MM.1S (cell line): Measurements from ENCODE around the gene VAPA.

ENCODE experiments used
- DNase-seq: peaks from one replicate; pipeline ENCODE4 v3.0.0-alpha.2; 2015
- H2AFZ ChIP-seq: fragments of 300-600 bp; sonication (generic); 2 replicates; pipeline ENCODE4 v1.6.0; 2016; ENCODE audit warnings: antibody characterized with exemption, low read length
- H3F3A ChIP-seq: fragments of 300-600 bp; sonication (generic); 2 replicates; pipeline ENCODE4 v1.6.1; 2016; ENCODE audit warnings: mild to moderate bottlenecking, antibody characterized with exemption, low read length, moderate library complexity, mixed read lengths; ENCODE audit not compliant: insufficient read depth
- H3K27ac ChIP-seq: fragments of 300-600 bp; sonication (generic); 2 replicates; pipeline ENCODE4 v1.5.1; 2016; ENCODE audit warnings: mild to moderate bottlenecking, low read length
- H3K27me3 ChIP-seq: fragments of 300-600 bp; sonication (generic); replicated peaks from 2 replicates; pipeline ENCODE4 v1.6.0; 2016; ENCODE audit warnings: low read length; ENCODE audit not compliant: insufficient read depth
- H3K36me3 ChIP-seq: fragments of 300-600 bp; sonication (generic); replicated peaks from 2 replicates; pipeline ENCODE4 v1.6.1; 2016; ENCODE audit warnings: mild to moderate bottlenecking, low read length, mixed read lengths; ENCODE audit not compliant: insufficient read depth
- H3K4me1 ChIP-seq: fragments of 300-600 bp; sonication (generic); 2 replicates; pipeline ENCODE4 v1.6.1; 2016; ENCODE audit warnings: low read length, mixed read lengths
- H3K4me2 ChIP-seq: fragments of 300-600 bp; sonication (generic); 2 replicates; pipeline ENCODE4 v1.6.0; 2016; ENCODE audit warnings: low read depth, low read length
- H3K4me3 ChIP-seq: fragments of 300-600 bp; sonication (generic); 2 replicates; pipeline ENCODE4 v1.5.1; 2016; ENCODE audit warnings: low read length, mixed read lengths
- H3K79me2 ChIP-seq: fragments of 300-600 bp; sonication (generic); 2 replicates; pipeline ENCODE4 v1.6.1; 2016; ENCODE audit warnings: mixed run types, low read length, mixed read lengths
- H3K9ac ChIP-seq: fragments of 300-600 bp; sonication (generic); 2 replicates; pipeline ENCODE4 v1.6.1; 2016; ENCODE audit warnings: low read length, mixed read lengths
- H3K9me2 ChIP-seq: fragments of 300-600 bp; sonication (generic); replicated peaks from 2 replicates; pipeline ENCODE4 v1.6.1; 2016; ENCODE audit warnings: mild to moderate bottlenecking, low read length, mixed read lengths; ENCODE audit not compliant: insufficient read depth
- H3K9me3 ChIP-seq: fragments of 300-600 bp; sonication (generic); replicated peaks from 2 replicates; pipeline ENCODE4 v1.6.1; 2016; ENCODE audit warnings: mild to moderate bottlenecking, low read length, mixed read lengths; ENCODE audit not compliant: insufficient read depth
- H4K20me1 ChIP-seq: fragments of 300-600 bp; sonication (generic); 2 replicates; pipeline ENCODE4 v1.6.1; 2016; ENCODE audit warnings: mild to moderate bottlenecking, low read length, moderate library complexity, mixed read lengths; ENCODE audit not compliant: insufficient read depth
- CTCF ChIP-seq: fragments of 300-600 bp; sonication (generic); IDR thresholded peaks from 2 replicates; pipeline ENCODE4 v1.5.1; 2016; ENCODE audit warnings: antibody characterized with exemption, low read length, mixed read lengths
- EZH2 ChIP-seq: fragments of 300-600 bp; sonication (generic); optimal IDR thresholded peaks from 2 replicates; pipeline ENCODE3; 2017; ENCODE audit warnings: low read depth, mild to moderate bottlenecking, antibody characterized with exemption, low read length, mixed read lengths
- EZH2phosphoT487 ChIP-seq: fragments of 300-600 bp; sonication (generic); IDR thresholded peaks from 2 replicates; pipeline ENCODE4 v1.6.1; 2018; ENCODE audit warnings: antibody characterized with exemption, low read length

Gene VAPA

GRCh38 chr18:9870431-9871008 is 43.3 kb upstream of the VAPA start:
- Histone ChIP-seq H3K9me3 (no peaks in the 10 kb centered on the region), H2AFZ (no peak overlapping the region), H3K79me2 (no peaks in the 10 kb centered on the region), H3K9ac (no peak overlapping the region), H3K4me3 (no peak overlapping the region), H3K27me3 (no peaks in the 10 kb centered on the region), H3K27ac (no peak overlapping the region), H3F3A (no peaks in the 10 kb centered on the region), H3K9me2 (no peaks in the 10 kb centered on the region), H3K4me2 (no peak overlapping the region), H4K20me1 (no peaks in the 10 kb centered on the region), H3K4me1 (no peaks in the 10 kb centered on the region), H3K36me3 (no peaks in the 10 kb centered on the region)
- TF ChIP-seq EZH2, result no peak
- TF ChIP-seq EZH2phosphoT487, result no peak
- TF ChIP-seq CTCF, result no peak
- DNase-seq, result no peak

GRCh38 chr18:9871244-9871746 is 42.5 kb upstream of the VAPA start:
- no peak overlapping the region for H3K4me2 ChIP-seq
- no peaks in the 10 kb centered on the region for H3K9me3 ChIP-seq
- no peak overlapping the region for H3K27ac ChIP-seq
- no peaks in the 10 kb centered on the region for H4K20me1 ChIP-seq
- H3K27me3 ChIP-seq, result no peaks in the 10 kb centered on the region
- no peak for DNase-seq
- H3K4me3 ChIP-seq, result no peak overlapping the region
- no peaks in the 10 kb centered on the region for H3K79me2 ChIP-seq
- no peaks in the 10 kb centered on the region for H3K36me3 ChIP-seq
- no peak overlapping the region for H2AFZ ChIP-seq
- H3K9ac ChIP-seq, result no peak overlapping the region
- H3K9me2 ChIP-seq, result no peaks in the 10 kb centered on the region
- H3K4me1 ChIP-seq, result peaks cover 2% of the 10 kb centered on the region; the same call in 1 of the 2 replicates
- TF ChIP-seq EZH2 (no peak), EZH2phosphoT487 (no peak), CTCF (no peak)
- peaks cover 1% of the 10 kb centered on the region for H3F3A ChIP-seq

- H3K9ac ChIP-seq, result no peak overlapping the region
- H3K27ac ChIP-seq, result no peak overlapping the region
- no peaks in the 10 kb centered on the region for H3K79me2 ChIP-seq
- no peaks in the 10 kb centered on the region for H3K9me3 ChIP-seq
- H2AFZ ChIP-seq, result no peak overlapping the region
- no peak for TF ChIP-seq CTCF
- no peak for TF ChIP-seq EZH2
- TF ChIP-seq EZH2phosphoT487, result no peak
- peaks cover 12% of the 10 kb centered on the region for H3K4me1 ChIP-seq
- H3K27me3 ChIP-seq, result no peaks in the 10 kb centered on the region
- no peaks in the 10 kb centered on the region for H4K20me1 ChIP-seq
- peaks cover 17% of the 10 kb centered on the region for H3F3A ChIP-seq
- H3K4me2 ChIP-seq, result no peak overlapping the region
- DNase-seq, result no peak
- H3K9me2 ChIP-seq, result no peaks in the 10 kb centered on the region
- H3K36me3 ChIP-seq, result no peaks in the 10 kb centered on the region
- no peak overlapping the region for H3K4me3 ChIP-seq
Measured at GRCh38 chr18:9872823-9873222, 41.0 kb upstream of the VAPA start.
